WTC11 (cell line): ENCODE results near the gene GNAI1. TPM values are rescaled to one million over a fixed set of nuclear protein-coding genes. Genes with fewer than 3 reads are reported as not detected.

ENCODE experiments used
- ATAC-seq: fragments of 200-7000 bp; cut with Tn5 transposase; 2 replicates; pipeline ENCODE4 v1.10.0; 2021; ENCODE audit warnings: mild to moderate bottlenecking, moderate library complexity
- CTCF ChIA-PET: fragments of 300-600 bp; sonication (Branson Sonifier 250); formaldehyde crosslinking; loops from one replicate; lab custom pipeline; 2021; ENCODE audit warnings: antibody characterized with exemption; lab: Charles Lee
- POLR2A ChIA-PET: fragments of 350-600 bp; sonication (Branson Sonifier 250); formaldehyde crosslinking; loops from one replicate; lab custom pipeline; 2021; ENCODE audit warnings: antibody characterized with exemption; lab: Charles Lee
- DNase-seq: peaks from one replicate; pipeline ENCODE4 v3.0.0; 2021; ENCODE audit warnings: low spot score
- H3K27ac Mint-ChIP-seq: 2 replicates; pipeline ENCODE4 v1.8.0; 2021; ENCODE audit warnings: mixed read lengths
- H3K27me3 Mint-ChIP-seq: 2 replicates; pipeline ENCODE4 v1.8.0; 2021; ENCODE audit warnings: low read depth, mild to moderate bottlenecking, moderate library complexity, mixed read lengths
- H3K36me3 Mint-ChIP-seq: 2 replicates; pipeline ENCODE4 v1.8.0; 2021; ENCODE audit warnings: mixed read lengths
- H3K4me1 Mint-ChIP-seq: 2 replicates; pipeline ENCODE4 v1.8.0; 2022; ENCODE audit warnings: mixed read lengths
- H3K4me3 Mint-ChIP-seq: 2 replicates; pipeline ENCODE4 v1.8.0; 2021; ENCODE audit warnings: mild to moderate bottlenecking, moderate library complexity, mixed read lengths
- H3K9me3 Mint-ChIP-seq: 2 replicates; pipeline ENCODE4 v1.8.0; 2021; ENCODE audit warnings: mixed read lengths
- ATF3 ChIP-seq: sonication (generic); formaldehyde crosslinking; conservative IDR thresholded peaks from 2 replicates; pipeline ENCODE4 v1.8.1; 2022; ENCODE audit warnings: mild to moderate bottlenecking, missing genetic modification reagents
- CBFB ChIP-seq: sonication (generic); formaldehyde crosslinking; IDR thresholded peaks from 2 replicates; pipeline ENCODE4 v1.8.1; 2022; ENCODE audit warnings: mild to moderate bottlenecking, low read depth, missing genetic modification reagents
- CREB1 ChIP-seq: sonication (generic); formaldehyde crosslinking; IDR thresholded peaks from 2 replicates; pipeline ENCODE4 v1.8.0; 2023; ENCODE audit warnings: mild to moderate bottlenecking, missing genetic modification reagents
- E2F1 ChIP-seq: sonication (generic); formaldehyde crosslinking; IDR thresholded peaks from 2 replicates; pipeline ENCODE4 v1.8.0; 2022; ENCODE audit warnings: mild to moderate bottlenecking, missing genetic modification reagents
- ETV6 ChIP-seq: sonication (generic); formaldehyde crosslinking; IDR thresholded peaks from 2 replicates; pipeline ENCODE4 v1.8.1; 2022; ENCODE audit warnings: mild to moderate bottlenecking, missing genetic modification reagents
- FOXP4 ChIP-seq: sonication (generic); formaldehyde crosslinking; IDR thresholded peaks from 2 replicates; pipeline ENCODE4 v1.8.0; 2022; ENCODE audit warnings: mild to moderate bottlenecking, missing genetic modification reagents
- MYBL2 ChIP-seq: sonication (generic); formaldehyde crosslinking; IDR thresholded peaks from 2 replicates; pipeline ENCODE4 v1.8.1; 2023; ENCODE audit warnings: mild to moderate bottlenecking, moderate library complexity, missing genetic modification reagents
- NFYB ChIP-seq: sonication (generic); formaldehyde crosslinking; conservative IDR thresholded peaks from 2 replicates; pipeline ENCODE4 v1.8.0; 2022; ENCODE audit warnings: low read depth, missing genetic modification reagents
- OVOL2 ChIP-seq: fragments of 250-450 bp; sonication (Bioruptor Pico); IDR thresholded peaks from 2 replicates; pipeline ENCODE4 v1.9.0; 2021; ENCODE audit warnings: mild to moderate bottlenecking, borderline replicate concordance
- PRDM15 ChIP-seq: sonication (generic); formaldehyde crosslinking; IDR thresholded peaks from 2 replicates; pipeline ENCODE4 v1.8.0; 2022; ENCODE audit warnings: missing genetic modification reagents
- PRRX2 ChIP-seq: fragments of 250-450 bp; sonication (Bioruptor Pico); IDR thresholded peaks from 2 replicates; pipeline ENCODE4 v1.8.0; 2021; ENCODE audit warnings: mild to moderate bottlenecking
- RELA ChIP-seq: sonication (generic); formaldehyde crosslinking; IDR thresholded peaks from 2 replicates; pipeline ENCODE4 v1.8.1; 2022; ENCODE audit warnings: missing genetic modification reagents, mild to moderate bottlenecking, borderline replicate concordance
- ZNF138 ChIP-seq: sonication (generic); formaldehyde crosslinking; conservative IDR thresholded peaks from 2 replicates; pipeline ENCODE4 v1.8.1; 2022; ENCODE audit warnings: mild to moderate bottlenecking, moderate library complexity, missing genetic modification reagents
- ZNF219 ChIP-seq: sonication (generic); formaldehyde crosslinking; IDR thresholded peaks from 2 replicates; pipeline ENCODE4 v1.8.0; 2023; ENCODE audit warnings: missing genetic modification reagents, mild to moderate bottlenecking, borderline replicate concordance
- ZNF232 ChIP-seq: sonication (generic); formaldehyde crosslinking; IDR thresholded peaks from 2 replicates; pipeline ENCODE4 v1.8.0; 2022; ENCODE audit warnings: mild to moderate bottlenecking, missing genetic modification reagents
- ZNF416 ChIP-seq: fragments of 250-450 bp; sonication (Bioruptor Pico); IDR thresholded peaks from 2 replicates; pipeline ENCODE4 v1.9.0; 2021; ENCODE audit warnings: mild to moderate bottlenecking, inconsistent platforms
- ZNF512 ChIP-seq: sonication (generic); formaldehyde crosslinking; IDR thresholded peaks from 2 replicates; pipeline ENCODE4 v1.8.1; 2022; ENCODE audit warnings: missing genetic modification reagents, borderline replicate concordance
- ZNF671 ChIP-seq: fragments of 250-450 bp; sonication (Bioruptor Pico); IDR thresholded peaks from 2 replicates; pipeline ENCODE4 v1.8.0; 2021; ENCODE audit warnings: mild to moderate bottlenecking
- total RNA-seq: library from RNA; stranded (reverse); gene quantifications from 3 replicates; pipeline ENCODE4 v1.2.3, GENCODE V29; 2021

Gene GNAI1
- total RNA-seq, 1 experiment from 2014 or later: 26.7 TPM

GRCh38 chr7:80136261-80137055 is 1.8 kb downstream of the GNAI1 start:
- no peak for TF ChIP-seq ZNF219 (CRISPR knock-in tag)
- no peak for TF ChIP-seq RELA (CRISPR knock-in tag)
- no peak for TF ChIP-seq ZNF512
- TF ChIP-seq OVOL2 (CRISPR knock-in tag): no peak
- no peak for TF ChIP-seq PRRX2 (CRISPR knock-in tag)
- TF ChIP-seq ETV6 (CRISPR knock-in tag): no peak
- no peak for TF ChIP-seq E2F1
- no peak for TF ChIP-seq ZNF416 (CRISPR knock-in tag)
- TF ChIP-seq ATF3: no peak
- TF ChIP-seq MYBL2 (CRISPR knock-in tag): no peak
- TF ChIP-seq PRDM15 (CRISPR knock-in tag): no peak
- Mint-ChIP-seq H3K4me1 (peaks cover 58% of the 10 kb centered on the region), H3K27me3 (peaks cover 15% of the 10 kb centered on the region), H3K27ac (peak overlapping the region; percentile 2; the same call in 1 of the 2 replicates), H3K36me3 (peaks cover 9% of the 10 kb centered on the region), H3K9me3 (peaks cover 8% of the 10 kb centered on the region), H3K4me3 (peak overlapping the region; percentile 99)
- ATAC-seq (no peak), DNase-seq (no peak)
- POLR2A ChIA-PET: no interaction called here
- CTCF ChIA-PET: no interaction called here

DNA sequence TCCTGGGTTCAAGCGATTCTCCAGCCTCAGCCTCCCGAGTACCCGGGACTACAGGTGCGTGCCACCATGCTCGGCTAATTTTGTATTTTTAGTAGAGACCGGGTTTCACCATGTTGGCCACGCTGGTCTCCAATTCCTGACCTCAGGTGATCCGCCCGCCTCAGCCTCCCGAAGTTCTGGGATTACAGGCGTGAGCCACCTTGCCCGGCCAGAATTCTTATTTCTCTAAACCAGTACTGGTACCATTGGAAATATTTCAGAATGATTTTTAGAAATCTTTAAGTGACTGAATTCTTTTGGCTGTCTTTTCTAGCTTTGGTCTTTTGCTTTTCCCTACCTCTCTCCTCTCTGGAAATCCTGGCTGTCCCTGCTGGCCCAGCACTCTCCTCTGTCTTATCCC is 2.8 kb downstream of the GNAI1 start:
- H3K27ac Mint-ChIP-seq: peak overlapping the region; percentile 4; the same call in 1 of the 2 replicates
- peaks cover 8% of the 10 kb centered on the region for H3K9me3 Mint-ChIP-seq
- DNase-seq (no peak), ATAC-seq (no peak)
- peaks cover 9% of the 10 kb centered on the region for H3K36me3 Mint-ChIP-seq
- H3K4me3 Mint-ChIP-seq: peak overlapping the region; percentile 22
- no peak for TF ChIP-seq FOXP4 (CRISPR knock-in tag)
- TF ChIP-seq OVOL2 (CRISPR knock-in tag): no peak
- no peak for TF ChIP-seq ZNF671 (CRISPR knock-in tag)
- no peak for TF ChIP-seq CBFB
- no peak for TF ChIP-seq NFYB (CRISPR knock-in tag)
- TF ChIP-seq ZNF232 (CRISPR knock-in tag): no peak
- no peak for TF ChIP-seq ZNF138 (CRISPR knock-in tag)
- TF ChIP-seq CREB1 (CRISPR knock-in tag): no peak
- H3K27me3 Mint-ChIP-seq: peaks cover 11% of the 10 kb centered on the region
- CTCF ChIA-PET: no interaction called here
- H3K4me1 Mint-ChIP-seq: peaks cover 67% of the 10 kb centered on the region
- POLR2A ChIA-PET: no interaction called here
